Measurements from ENCODE around the gene GDF7.

Gene GDF7

GRCh38 chr2:20620696-20621365 lies 46.1 kb upstream of the GDF7 start:
- no peak for DNase-seq (ENCODE audit: low read depth)
- no peak for TF ChIP-seq CTCF (IDR thresholded peaks at IDR 0.05; ENCODE audit: low read length, missing control alignments)
- no peak overlapping the region for H3K4me3 ChIP-seq (replicated peaks; ENCODE audit: low read depth, low read length)

GRCh38 chr2:20621366-20622295 lies 45.3 kb upstream of the GDF7 start:
- DNase-seq (ENCODE audit: low read depth): no peak
- no peak for TF ChIP-seq CTCF (IDR thresholded peaks at IDR 0.05; ENCODE audit: low read length, missing control alignments)

GRCh38 chr2:20622296-20622686 lies 44.7 kb upstream of the GDF7 start:
- no peak for DNase-seq (ENCODE audit: low read depth)
- H3K4me3 ChIP-seq (replicated peaks; ENCODE audit: low read depth, low read length): no peak overlapping the region
- no peak for TF ChIP-seq CTCF (IDR thresholded peaks at IDR 0.05; ENCODE audit: low read length, missing control alignments)

More at GRCh38 chr2:20621366-20622295, 45.3 kb upstream of the GDF7 start:
- H3K4me3 ChIP-seq (replicated peaks; ENCODE audit: low read depth, low read length): no peak overlapping the region

- no peak overlapping the region for H3K4me3 ChIP-seq (replicated peaks; ENCODE audit: low read depth, low read length)
- no peak for TF ChIP-seq CTCF (IDR thresholded peaks at IDR 0.05; ENCODE audit: low read length, missing control alignments)
- DNase-seq (ENCODE audit: low read depth): no peak
Measured at GRCh38 chr2:20622731-20623130, 44.2 kb upstream of the GDF7 start.

GRCh38 chr2:20623241-20623640 lies 43.7 kb upstream of the GDF7 start:
- TF ChIP-seq CTCF (IDR thresholded peaks at IDR 0.05; ENCODE audit: low read length, missing control alignments): no peak
- no peak overlapping the region for H3K4me3 ChIP-seq (replicated peaks; ENCODE audit: low read depth, low read length)
- no peak for DNase-seq (ENCODE audit: low read depth)

GRCh38 chr2:20623741-20624155 lies 43.2 kb upstream of the GDF7 start:
- no peak overlapping the region for H3K4me3 ChIP-seq (replicated peaks; ENCODE audit: low read depth, low read length)
- no peak for TF ChIP-seq CTCF (IDR thresholded peaks at IDR 0.05; ENCODE audit: low read length, missing control alignments)
- no peak for DNase-seq (ENCODE audit: low read depth)
